GM12878 (cell line): ENCODE results near the gene OLFM2. TPM values are rescaled to one million over a fixed set of nuclear protein-coding genes. Genes with fewer than 3 reads are reported as not detected.

ENCODE experiments used
- ATF2 ChIP-seq: IDR thresholded peaks from 2 replicates; pipeline ENCODE4 v1.6.1; 2012; ENCODE audit warnings: low read length, inconsistent platforms
- CBX3 ChIP-seq: fragments of 200-600 bp; sonication (generic); IDR thresholded peaks from 2 replicates; pipeline ENCODE4 v1.6.1; 2016; ENCODE audit warnings: low read depth, borderline replicate concordance
- CHD2 ChIP-seq: IDR thresholded peaks from 2 replicates; pipeline ENCODE4 v1.6.1; 2011; ENCODE audit warnings: low read depth, low read length, improper control_type of control experiment, borderline replicate concordance
- CREM ChIP-seq: IDR thresholded peaks from 2 replicates; pipeline ENCODE4 v1.6.1; 2014; ENCODE audit warnings: antibody characterized with exemption, low read depth
- E2F4 ChIP-seq: IDR thresholded peaks from 2 replicates; pipeline ENCODE4 v1.6.1; 2012; ENCODE audit warnings: low read depth, low read length, improper control_type of control experiment
- E4F1 ChIP-seq: fragments of 450-650 bp; IDR thresholded peaks from 2 replicates; pipeline ENCODE4 v1.6.1; 2018; ENCODE audit warnings: borderline replicate concordance, mild to moderate bottlenecking; ENCODE audit not compliant: partially characterized antibody
- ETV6 ChIP-seq, 2 experiments: fragments of 450-650 bp in 1 of 2; IDR thresholded peaks in 1 of 2; conservative IDR thresholded peaks in 1 of 2; 2 replicates each; pipeline ENCODE4 v1.6.1; 2014; ENCODE audit warnings: antibody characterized with exemption in 1 of 2, borderline replicate concordance in 1 of 2, low read depth in 1 of 2, mild to moderate bottlenecking in 1 of 2, moderate library complexity in 1 of 2
- FOS ChIP-seq: IDR thresholded peaks from 3 replicates; pipeline ENCODE4 v1.6.1; 2011; ENCODE audit warnings: borderline replicate concordance; ENCODE audit not compliant: insufficient read length; ENCODE audit errors: extremely low read depth
- HDGF ChIP-seq: fragments of 450-650 bp; IDR thresholded peaks from 2 replicates; pipeline ENCODE4 v1.6.1; 2016; ENCODE audit warnings: antibody characterized with exemption
- IKZF2 ChIP-seq, 2 experiments: fragments of 450-650 bp; IDR thresholded peaks; 2 replicates each; pipeline ENCODE4 v1.6.1; 2017; ENCODE audit warnings: mild to moderate bottlenecking in 2 of 2, moderate library complexity in 2 of 2
- JUNB ChIP-seq: IDR thresholded peaks from 2 replicates; pipeline ENCODE4 v1.6.1; 2016; ENCODE audit warnings: antibody characterized with exemption, mild to moderate bottlenecking
- MYB ChIP-seq: fragments of 150-350 bp; IDR thresholded peaks from 2 replicates; pipeline ENCODE4 v1.6.1; 2014; ENCODE audit warnings: mild to moderate bottlenecking, low read depth, low read length, borderline replicate concordance
- NFIC ChIP-seq: IDR thresholded peaks from 2 replicates; pipeline ENCODE4 v1.6.1; 2012; ENCODE audit warnings: low read depth, mild to moderate bottlenecking, inconsistent platforms, low read length, moderate library complexity
- POU2F2 ChIP-seq: IDR thresholded peaks from 3 replicates; pipeline ENCODE4 v1.6.1; 2011; ENCODE audit warnings: low read depth, mild to moderate bottlenecking, low read length, borderline replicate concordance
- RAD51 ChIP-seq: fragments of 450-650 bp; IDR thresholded peaks from 2 replicates; pipeline ENCODE4 v1.6.1; 2016; ENCODE audit warnings: moderate library complexity, mild to moderate bottlenecking, inconsistent platforms
- RBBP5 ChIP-seq: fragments of 200-600 bp; sonication (generic); conservative IDR thresholded peaks from 2 replicates; pipeline ENCODE4 v1.6.1; 2016
- SIX5 ChIP-seq: IDR thresholded peaks from 2 replicates; pipeline ENCODE4 v1.6.1; 2011; ENCODE audit warnings: mild to moderate bottlenecking, low read depth, low read length, moderate library complexity; ENCODE audit not compliant: severe bottlenecking
- SMAD5 ChIP-seq: IDR thresholded peaks from 2 replicates; pipeline ENCODE4 v1.6.1; 2016; ENCODE audit warnings: antibody characterized with exemption, low read depth
- SMC3 ChIP-seq: IDR thresholded peaks from 2 replicates; pipeline ENCODE4 v1.6.1; 2011; ENCODE audit warnings: low read length, improper control_type of control experiment, borderline replicate concordance
- SPI1 ChIP-seq: IDR thresholded peaks from 2 replicates; pipeline ENCODE4 v1.6.1; 2011; ENCODE audit warnings: low read depth, mild to moderate bottlenecking, low read length, moderate library complexity, borderline replicate concordance; ENCODE audit not compliant: insufficient read depth
- SREBF2 ChIP-seq: IDR thresholded peaks from 2 replicates; pipeline ENCODE4 v1.6.1; 2012; ENCODE audit warnings: mild to moderate bottlenecking, low read length
- SRF ChIP-seq, 2 experiments: IDR thresholded peaks; 2 replicates each; pipeline ENCODE4 v1.6.1; 2011; ENCODE audit warnings: low read depth in 2 of 2, low read length in 2 of 2, mild to moderate bottlenecking in 1 of 2, moderate library complexity in 1 of 2
- USF2 ChIP-seq: IDR thresholded peaks from 2 replicates; pipeline ENCODE4 v1.6.1; 2011; ENCODE audit warnings: low read depth, low read length, improper control_type of control experiment, borderline replicate concordance
- polyA plus RNA-seq, 11 experiments: library from polyadenylated mRNA; depleted of rRNA in 4 of 11; unstranded in 6 of 11; stranded (reverse) in 5 of 11; fragments of >200 nt; fragmentation: Nextera tagmentation in 4 of 11; fragmentation: Illumina TruSeq in 1 of 11; extraction: Ambion mirVana in 4 of 11; extraction: Trizol in 1 of 11; gene quantifications; 1 replicate in 1 of 11; 2 replicates in 10 of 11; pipeline versions ENCODE4 v1.2.1 to v1.2.3, GENCODE V29; 2011 to 2016; ENCODE audit warnings: inconsistent platforms in 2 of 11, missing spikeins in 2 of 11, low read depth in 1 of 11
- total RNA-seq, 4 experiments: library from RNA; depleted of rRNA in 3 of 4; stranded (reverse); fragments of >200 nt in 3 of 4; fragmentation: Illumina TruSeq in 1 of 4; extraction: Trizol in 1 of 4; gene quantifications; 2 replicates each; pipeline versions ENCODE4 v1.2.1 to v1.2.3, GENCODE V29; 2013 to 2021

OLFM2 gene
- total and polyA plus RNA-seq, 10 of the 15 experiments (the other 5 are each of a cell fraction or from before 2014, with no cell fraction given) = 0.07 to 3.5 (median 0.27) TPM; not detected in 5

- peak; percentile 63 for TF ChIP-seq E4F1
- TF ChIP-seq RBBP5 = no peak
- TF ChIP-seq POU2F2 = 0 out of 3 replicates have a peak, but pooled peaks have one; percentile 80
- TF ChIP-seq MYB = no peak
- TF ChIP-seq FOS = no peak
- no peak for TF ChIP-seq ATF2
- no peak for TF ChIP-seq JUNB
- no peak for TF ChIP-seq SRF (IDR thresholded peaks at IDR 0.05; ENCODE audit: low read depth in 2 of 2, low read length in 2 of 2)
- peak in 1 of 2 experiments; percentile 64; a peak in 2 of 4 replicates for TF ChIP-seq IKZF2 (IDR thresholded peaks at IDR 0.05)
- no peak for TF ChIP-seq SPI1
- TF ChIP-seq E2F4 = no peak
- TF ChIP-seq HDGF = 0 out of 2 replicates have a peak, but pooled peaks have one; percentile 53
- no peak for TF ChIP-seq SMC3
- peak in 1 of 2 experiments; percentile 35; a peak in 1 of 4 replicates for TF ChIP-seq ETV6 (conservative IDR thresholded peaks at IDR 0.05 in 1 of 2, IDR thresholded peaks at IDR 0.05 in 1 of 2; ENCODE audit: borderline replicate concordance in 1 of 2, low read depth in 1 of 2)
- no peak; the same call in 1 of the 2 replicates for TF ChIP-seq USF2
- TF ChIP-seq SREBF2 = peak; percentile 40; the same call in 1 of the 2 replicates
- peak; percentile 73 for TF ChIP-seq CREM
- TF ChIP-seq NFIC = no peak
- peak; percentile 50 for TF ChIP-seq SIX5
- no peak for TF ChIP-seq CBX3
- peak; percentile 91 for TF ChIP-seq SMAD5
- TF ChIP-seq RAD51 = peak; percentile 70; the same call in 1 of the 2 replicates
- TF ChIP-seq CHD2 = no peak
Measured at GRCh38 chr19:9827289-9828238, 108.8 kb downstream of the OLFM2 start, which contains the start of gene UBL5 (continued).
